Measurements from ENCODE around the gene KDELR3.

GRCh38 chr22:38455530-38456271, 12.2 kb upstream of the KDELR3 start:
- no peak for TF ChIP-seq CTCF (IDR thresholded peaks at IDR 0.05; ENCODE audit: insufficient read depth, low read depth, low read length)
- peak; percentile 52 for TF ChIP-seq EZH2 (IDR thresholded peaks at IDR 0.05; ENCODE audit: insufficient read depth, low read length)

Measured in astrocyte (in vitro differentiated cells and primary cell).